Hindlimb muscle (tissue), 1 donor: Measurements from ENCODE around the gene TIRAP. TPM values are rescaled to one million over a fixed set of nuclear protein-coding genes. Genes with fewer than 3 reads are reported as not detected.
A peak's percentile ranks its signal among the peaks of the same experiment; 100 is the strongest.

ENCODE experiments used
- DNase-seq: peaks from one replicate; pipeline ENCODE4 v3.0.0-alpha.2; 2013
- polyA plus RNA-seq: library from polyadenylated mRNA; unstranded; fragments of 120-200 nt; gene quantifications from one replicate; pipeline ENCODE4 v1.2.1, GENCODE V29; 2013; ENCODE audit not compliant: insufficient read length

The TIRAP gene
- polyA plus RNA-seq, 1 donor, result 10.6 TPM

DNA sequence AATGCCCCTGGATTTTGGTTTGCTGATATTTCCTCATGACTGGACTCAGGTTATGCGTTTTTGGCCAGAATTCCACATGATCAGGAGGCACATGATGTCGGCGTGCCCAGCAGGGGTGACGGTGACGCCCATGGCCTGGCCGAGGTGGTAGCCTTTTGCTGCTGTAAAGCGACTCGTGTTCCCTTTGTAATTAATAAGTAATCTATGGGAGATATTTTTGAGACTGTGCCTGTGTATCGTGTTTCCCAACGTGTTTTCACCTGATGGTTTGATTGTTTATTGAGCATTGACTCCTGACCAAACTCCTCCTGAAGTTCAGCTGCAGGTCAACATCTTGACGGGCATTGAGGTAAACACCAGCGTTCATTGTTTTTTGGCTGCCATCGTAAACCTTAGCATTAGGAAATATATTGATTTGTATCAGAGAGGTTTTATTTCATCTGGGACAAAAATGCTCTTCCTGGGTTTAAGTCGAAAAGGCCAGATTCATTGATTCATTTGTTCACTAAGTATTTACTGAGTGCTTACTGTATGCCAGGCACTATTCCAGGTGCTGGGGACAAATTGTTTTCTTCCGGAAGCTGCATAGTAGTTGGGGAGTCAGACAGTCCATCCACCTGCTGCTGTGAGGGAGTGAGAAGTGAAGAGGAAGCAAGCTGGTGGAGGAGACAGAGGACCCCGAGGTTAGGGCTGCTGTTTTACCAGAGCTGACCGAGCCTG, 44.5 kb downstream of the TIRAP start:
- DNase-seq, result no peak

DNA sequence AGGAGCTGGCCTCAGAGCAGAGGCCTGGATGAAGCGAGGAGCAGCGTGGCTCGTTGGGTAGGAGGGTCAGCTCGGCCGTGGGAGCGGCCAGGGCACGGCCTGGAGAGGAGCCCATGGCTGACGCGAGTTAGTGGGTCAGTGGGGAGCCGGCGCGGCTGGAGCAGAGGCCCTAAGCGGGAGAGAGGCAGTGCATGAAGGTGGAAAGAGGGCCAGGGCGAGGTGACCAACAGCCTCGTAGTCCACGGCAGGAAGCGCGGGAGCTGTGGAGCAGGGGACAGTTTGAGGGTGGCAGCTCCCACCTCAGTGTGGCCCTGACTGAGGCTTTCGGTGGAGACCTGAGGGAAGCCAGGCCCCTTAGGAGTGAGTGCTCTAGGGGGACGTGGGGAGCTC, 45.1 kb downstream of the TIRAP start:
- no peak for DNase-seq

DNA sequence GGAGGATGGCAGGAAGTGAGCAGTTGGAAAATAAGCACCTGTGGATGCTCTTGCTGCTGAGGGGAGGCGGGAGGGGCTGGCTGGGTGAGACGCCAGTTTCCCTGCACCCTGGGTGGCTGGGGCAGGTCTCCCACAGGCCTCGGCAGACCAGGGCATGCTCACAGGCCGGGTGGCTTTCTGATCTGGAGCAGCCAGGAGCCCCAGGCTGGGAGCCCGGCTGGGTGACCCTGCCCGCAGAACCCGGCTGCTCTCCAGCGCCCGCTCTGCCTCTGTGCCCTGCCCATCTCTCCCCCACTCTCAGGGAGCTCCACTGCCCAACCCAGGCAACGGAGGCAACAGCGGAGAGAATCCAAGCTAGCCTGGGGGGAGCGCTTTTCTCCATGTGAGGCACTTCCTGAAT, 45.6 kb downstream of the TIRAP start:
- no peak for DNase-seq

DNA sequence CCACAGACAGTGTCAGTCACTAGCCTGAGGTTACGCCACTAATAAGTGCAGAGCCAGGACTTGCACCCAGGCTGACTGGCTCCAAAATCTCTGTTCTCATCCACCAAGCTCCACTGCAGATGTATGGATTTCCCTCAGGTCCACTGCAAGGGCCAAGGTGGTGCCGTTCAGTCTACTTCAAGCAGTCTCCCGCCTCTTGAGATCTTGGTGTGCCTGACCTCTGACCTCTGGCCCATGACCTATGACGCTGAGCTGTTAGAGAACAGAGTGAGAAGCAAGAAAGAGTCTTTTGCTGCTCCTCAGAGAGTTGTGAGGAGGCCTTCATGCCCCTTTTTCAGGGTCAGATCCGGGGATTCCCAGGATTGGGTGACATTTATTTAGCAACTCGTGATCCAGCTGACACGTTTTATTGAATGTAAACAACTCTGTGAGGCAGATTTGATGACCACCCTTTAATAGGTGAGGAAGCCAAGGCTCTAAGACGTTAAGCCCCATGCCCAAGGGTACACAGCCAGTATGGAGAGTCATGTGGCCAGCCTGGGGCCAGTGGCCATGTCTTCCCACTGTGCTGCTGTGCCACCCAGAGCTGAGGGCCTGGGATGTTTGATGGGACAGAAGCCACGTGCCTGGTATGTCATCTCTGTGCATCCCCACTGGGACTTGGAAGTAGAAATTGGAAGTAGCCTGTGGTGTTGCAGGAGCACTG, 46.2 kb downstream of the TIRAP start:
- DNase-seq, result no peak

DNA sequence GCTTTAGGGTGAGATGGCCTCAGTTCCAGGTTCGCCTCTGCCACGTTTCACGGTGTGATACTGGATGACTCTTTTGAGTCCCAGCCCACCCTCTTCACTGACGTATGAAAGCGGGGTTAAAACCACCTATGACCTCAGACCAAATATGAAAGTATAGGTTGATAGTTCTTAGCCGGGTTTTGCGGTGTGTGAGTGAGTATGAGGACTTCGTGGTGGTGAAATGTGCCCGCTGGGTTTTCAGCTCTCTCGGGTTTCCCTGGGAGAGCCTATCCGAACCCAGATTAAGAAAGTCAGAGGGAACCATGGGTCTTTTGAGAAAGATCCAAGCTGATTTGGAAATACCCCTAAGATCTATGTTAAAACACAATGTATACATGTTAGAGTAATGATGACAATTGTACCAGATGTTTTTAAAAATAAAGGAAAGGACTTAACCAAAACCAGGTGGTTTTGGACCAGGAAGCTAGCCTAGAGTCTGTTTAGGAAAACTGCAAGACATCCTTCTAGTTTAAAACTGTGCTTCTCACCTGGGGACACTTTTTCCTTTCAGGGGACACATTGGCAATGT, 46.8 kb downstream of the TIRAP start:
- no peak for DNase-seq

DNA sequence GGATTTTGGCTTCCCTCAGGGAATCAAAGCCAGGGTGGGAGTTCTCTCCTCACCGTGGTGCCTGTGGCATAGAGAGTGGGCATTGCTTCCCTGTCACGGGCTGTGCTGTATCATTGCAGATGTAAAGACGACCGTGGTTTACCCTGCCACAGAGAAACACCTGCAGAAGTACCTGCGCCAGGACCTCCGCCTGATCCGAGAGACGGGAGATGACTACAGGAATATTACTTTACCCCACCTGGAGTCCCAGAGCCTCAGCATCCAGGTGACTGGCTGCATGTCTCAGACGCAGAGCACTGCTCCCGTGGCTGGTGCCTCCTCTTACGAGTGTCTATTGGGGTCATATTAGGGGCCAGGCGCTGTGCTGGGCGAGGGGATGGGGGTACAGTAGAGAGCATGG, 48.4 kb downstream of the TIRAP start:
- no peak for DNase-seq

DNA sequence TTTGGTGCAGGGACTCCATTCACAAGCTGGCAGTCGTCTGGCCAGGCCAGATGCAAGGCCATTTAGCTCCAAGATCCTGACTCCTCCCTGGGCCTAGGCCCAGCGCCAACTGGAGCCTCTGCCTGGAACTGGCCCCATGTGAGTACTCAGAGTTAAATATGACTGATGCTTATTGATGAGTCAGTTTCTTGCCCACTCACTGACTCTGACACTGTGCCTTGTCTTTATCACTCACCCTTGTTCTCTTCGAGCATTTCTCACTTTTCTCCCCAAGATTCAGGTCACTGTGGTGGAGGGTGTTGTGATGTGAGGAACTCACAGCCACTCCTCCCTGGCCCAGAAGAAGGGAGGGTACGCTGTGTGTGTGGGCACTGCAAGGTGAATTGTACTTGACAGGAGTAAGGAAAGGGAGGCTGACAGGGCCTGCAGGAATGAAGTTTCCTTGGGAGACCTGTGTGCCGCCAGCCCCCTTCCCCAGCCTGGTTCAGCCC, 49.4 kb downstream of the TIRAP start:
- DNase-seq, result peak; percentile 47

DNA sequence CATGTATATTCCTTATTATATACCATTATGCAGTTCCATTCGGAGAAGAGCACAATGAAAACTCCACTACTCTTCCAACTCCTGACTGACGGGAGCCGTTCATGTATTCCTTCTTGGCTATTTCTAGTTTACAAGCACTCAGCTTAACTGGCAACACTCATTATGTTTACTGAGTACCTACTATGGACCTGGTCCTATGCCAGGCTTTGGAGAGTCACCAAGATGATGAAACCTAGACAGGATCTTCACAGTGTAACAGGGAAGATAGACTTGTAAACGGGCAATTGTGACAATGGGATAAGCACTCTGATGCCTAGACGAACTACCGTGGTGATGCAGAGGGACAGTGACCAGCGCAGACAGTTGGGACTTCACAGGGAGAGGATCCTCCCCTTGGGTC, 50.2 kb downstream of the TIRAP start:
- no peak for DNase-seq

DNA sequence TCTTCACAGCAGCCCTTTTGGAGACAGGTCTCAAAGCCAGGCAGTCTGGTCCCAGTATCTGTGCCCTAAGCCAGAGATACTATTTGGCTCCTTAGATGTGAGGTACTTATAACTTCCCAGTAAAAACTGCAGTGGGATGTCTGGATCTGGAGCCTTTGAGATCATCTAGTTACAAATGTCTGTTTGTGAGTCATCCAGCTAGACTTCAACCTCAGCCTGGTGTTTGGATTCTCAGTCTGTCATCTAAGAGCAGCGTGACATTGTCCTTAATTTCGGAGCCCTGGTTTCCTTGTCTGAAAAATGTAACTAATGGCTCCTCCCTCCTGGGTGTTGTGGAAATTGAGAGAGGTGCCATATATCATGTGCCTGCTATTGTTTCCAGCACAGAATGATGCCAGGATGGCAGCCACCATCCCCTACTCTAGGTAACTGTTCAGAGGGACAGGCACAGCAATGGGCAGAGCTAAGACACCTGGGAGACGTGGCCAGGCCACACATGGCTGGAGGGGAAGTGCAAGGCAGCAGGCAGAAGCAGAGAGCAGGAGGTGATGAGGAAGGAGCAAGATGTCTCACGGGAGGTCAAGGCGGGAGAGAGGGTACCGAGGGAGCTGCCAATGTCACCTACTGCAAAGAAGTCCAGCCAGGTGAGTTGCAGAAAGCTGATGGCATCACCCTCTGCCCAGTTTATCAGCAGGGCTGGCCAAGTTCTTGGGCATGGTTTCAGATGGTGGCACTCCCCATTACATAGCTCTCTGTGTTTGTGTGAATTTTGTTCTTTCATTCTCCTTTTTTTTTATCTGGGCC, 52.0 kb downstream of the TIRAP start:
- no peak for DNase-seq

DNA sequence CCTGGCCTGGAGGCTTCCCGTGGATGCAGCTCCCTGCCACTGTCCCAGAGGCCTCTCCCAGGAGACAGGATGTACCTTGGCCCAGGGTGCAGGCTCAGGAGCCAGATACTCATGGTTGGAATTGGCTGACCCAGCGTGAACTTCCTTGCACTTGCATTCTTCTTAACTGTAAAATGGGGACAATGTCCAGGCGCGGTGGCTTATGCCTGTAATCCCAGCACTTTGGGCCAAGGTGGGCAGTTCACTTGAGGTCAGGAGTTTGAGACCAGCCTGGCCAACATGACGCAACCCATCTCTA, 52.5 kb downstream of the TIRAP start:
- no peak for DNase-seq

DNA sequence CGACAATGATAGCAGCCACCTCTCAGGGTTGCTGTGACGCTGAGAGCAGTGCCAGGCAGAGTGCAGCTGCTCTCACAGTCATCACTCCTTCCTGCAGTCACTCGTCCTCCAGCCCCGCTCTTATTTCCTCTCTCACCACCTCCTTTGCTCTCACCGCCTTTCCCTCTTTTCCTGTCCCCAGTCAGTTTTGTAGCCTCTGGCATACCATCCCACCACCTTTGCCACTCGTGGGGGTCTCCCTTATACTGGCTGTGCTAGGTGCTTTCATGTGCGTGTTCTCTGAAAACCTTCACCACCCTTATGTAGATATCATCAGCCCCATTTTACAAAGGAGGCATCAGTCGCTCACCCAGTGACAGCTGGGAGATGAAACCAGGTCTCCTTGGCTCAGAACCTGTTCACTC, 53.2 kb downstream of the TIRAP start:
- no peak for DNase-seq

DNA sequence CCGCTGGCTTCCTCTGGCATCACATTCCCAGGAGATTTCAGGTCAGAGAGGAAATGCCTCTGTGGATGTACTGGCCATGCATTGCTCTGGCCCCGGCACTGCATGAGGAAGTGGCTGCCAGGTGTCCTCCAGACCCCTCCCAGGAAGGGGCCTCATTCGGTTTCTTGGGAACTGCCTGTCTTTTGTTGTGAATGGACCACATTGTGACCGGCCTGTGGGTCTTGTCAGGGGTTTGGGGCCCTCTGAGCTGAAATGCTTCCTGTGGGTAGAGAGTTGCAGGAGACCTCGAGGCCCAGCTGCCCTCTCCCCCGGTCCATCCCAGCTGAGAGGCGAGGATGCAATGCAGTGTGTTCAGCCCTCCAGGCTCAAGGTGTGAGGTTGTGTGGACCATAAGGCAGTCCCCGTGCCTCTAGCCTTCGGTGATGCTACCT, 53.8 kb downstream of the TIRAP start:
- no peak for DNase-seq

DNA sequence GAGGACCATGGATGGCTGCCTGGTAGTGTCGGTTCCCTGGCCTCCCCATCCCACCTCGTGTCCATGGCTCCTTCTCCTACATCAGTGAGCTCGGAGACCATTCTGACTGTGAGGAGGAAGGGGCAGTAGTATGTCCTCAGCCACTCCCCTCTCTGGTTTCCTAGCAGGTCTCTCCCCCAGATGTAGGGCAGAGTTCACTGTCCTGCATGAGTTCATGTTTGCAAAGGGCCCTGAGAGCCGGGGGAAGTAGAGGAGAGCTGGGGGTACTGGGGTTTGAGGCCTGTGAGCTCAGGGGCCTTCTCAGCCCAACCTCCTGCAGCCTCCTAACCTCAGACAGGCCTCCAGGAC, 54.2 kb downstream of the TIRAP start:
- no peak for DNase-seq

DNA sequence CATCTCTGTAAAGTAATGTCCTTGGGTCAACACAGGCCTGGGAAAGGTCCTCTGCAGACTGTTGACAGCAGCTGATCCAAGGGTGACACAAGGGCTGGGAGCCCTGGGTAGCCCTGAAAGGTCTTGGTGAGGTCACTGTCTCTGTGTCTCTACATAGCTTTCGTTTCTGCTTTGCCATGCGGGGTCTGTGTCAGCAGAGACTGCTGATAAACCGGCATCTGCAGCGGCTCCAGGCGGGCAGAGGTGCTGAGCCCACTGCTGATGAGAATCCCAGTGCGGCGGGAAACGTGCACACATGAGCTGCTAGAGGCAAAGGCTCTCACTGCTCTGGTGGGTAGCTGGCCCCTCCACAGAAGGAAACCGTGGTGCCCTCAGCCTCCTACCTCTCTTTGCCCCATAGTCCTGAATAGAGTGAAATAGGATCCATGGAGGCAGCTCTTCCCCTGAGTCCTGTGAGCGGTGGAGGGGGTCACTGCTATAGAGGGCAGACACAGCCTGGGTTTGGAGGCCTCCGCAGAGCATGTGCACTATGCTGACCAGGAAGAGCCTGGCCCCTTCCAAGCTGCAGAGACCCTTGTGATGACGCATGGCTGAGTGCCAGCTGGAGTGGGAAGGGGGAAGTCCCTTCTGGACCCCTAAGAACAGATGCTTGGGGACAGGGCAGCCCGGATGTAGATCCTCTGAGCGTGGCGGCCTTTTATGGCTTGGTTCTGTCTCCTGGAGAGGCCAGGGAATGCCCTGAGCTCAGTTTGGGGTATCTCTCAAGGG, 54.8 kb downstream of the TIRAP start:
- DNase-seq, result no peak

DNA sequence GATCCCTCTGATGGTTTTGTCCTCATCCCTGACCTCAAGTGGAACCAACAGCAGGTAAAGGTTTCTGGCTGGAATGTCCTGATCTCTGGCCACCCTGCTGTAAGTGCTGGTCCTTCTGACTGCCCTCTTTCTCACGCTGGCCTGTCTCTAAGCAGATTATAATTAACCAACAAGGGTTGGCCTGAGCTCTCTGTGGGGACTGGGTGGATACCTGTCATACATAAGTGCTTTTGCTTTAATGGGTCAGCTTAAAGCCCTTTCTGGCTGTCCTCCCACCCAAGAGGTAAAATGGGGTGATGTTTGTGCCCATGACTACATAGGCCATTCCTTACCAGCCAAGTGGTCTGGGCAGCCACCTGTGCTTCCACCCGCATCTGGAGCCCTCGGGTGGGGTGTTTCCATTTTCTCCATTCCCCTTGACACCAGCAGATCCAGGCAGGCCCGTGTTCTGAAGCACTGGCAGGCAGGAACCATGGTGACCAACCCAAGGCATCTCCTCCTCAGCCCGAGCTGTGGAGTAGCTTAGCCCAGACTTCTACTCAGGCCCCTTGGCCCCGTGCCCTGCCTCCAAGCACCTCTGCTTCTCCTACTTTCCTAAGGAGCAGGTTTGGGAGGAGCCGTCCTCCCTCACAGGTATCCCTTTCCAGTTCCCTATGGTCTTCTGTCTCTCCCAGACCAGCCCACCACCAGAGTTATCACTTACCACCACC, 55.6 kb downstream of the TIRAP start:
- no peak for DNase-seq

DNA sequence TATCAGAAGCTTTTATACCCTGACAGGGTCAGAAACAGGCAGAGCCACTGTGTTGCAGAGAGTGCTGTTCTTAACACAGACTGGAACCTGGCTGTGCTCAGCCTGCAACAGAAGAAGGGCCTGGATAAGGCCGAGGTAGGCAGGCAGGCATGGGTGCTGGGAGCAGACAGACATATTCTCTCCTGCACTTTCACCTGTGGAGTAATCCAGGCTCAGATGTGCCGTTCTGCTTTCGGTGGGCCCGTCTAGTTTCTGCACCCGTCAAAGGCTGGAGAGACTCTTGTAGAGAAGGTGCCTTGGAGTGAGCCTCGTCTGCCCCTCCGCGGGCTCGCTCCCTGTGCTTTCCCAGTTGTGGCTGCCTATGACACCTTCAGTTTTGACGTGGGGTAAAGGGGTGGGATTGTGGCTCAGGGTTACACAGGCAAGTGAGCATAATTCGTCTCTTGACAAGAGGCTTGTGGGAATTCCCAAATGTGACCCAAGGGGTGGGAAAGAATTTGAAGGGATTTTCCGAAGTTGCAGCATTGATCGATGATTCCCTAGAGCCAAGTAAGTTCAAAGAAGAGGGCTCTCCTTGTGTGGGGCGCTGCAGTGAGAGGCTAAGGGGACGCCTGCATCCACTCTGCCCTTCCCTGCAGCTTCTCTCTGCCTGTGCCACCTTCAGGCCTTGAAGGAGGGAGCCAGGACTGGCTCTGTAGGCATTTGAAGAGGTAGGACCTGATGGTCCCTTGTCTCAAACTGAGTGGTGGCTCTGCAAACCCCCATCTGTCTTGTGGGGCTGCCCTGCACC, 56.4 kb downstream of the TIRAP start:
- DNase-seq, result no peak

DNA sequence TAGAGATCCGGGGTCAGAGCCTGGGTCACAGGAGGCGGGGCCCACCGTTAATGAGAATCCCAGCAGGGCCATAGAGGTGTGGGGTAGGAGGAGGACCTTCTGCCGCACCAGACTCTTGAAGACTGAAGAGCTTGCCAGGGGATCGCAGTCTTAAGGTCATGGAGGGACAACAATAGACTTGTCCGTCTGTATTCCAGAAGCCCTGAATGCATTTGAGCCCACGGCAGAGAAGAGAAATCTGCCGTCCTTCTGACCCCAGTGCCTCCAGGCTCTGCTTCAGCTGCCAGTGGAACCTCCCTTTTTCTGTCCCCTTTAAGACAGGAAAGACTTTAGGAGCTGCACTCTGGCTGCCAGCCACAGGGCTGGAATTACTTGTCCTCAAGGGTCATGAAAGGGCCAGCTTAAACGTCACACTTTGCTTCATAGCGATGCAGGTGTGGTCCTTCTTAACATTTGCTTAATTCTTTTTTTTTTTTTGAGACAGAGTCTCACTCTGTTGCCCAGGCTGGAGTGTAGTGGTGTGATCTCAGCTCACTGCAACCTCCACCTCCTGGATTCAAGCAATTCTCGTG, 57.1 kb downstream of the TIRAP start:
- DNase-seq, result no peak

DNA sequence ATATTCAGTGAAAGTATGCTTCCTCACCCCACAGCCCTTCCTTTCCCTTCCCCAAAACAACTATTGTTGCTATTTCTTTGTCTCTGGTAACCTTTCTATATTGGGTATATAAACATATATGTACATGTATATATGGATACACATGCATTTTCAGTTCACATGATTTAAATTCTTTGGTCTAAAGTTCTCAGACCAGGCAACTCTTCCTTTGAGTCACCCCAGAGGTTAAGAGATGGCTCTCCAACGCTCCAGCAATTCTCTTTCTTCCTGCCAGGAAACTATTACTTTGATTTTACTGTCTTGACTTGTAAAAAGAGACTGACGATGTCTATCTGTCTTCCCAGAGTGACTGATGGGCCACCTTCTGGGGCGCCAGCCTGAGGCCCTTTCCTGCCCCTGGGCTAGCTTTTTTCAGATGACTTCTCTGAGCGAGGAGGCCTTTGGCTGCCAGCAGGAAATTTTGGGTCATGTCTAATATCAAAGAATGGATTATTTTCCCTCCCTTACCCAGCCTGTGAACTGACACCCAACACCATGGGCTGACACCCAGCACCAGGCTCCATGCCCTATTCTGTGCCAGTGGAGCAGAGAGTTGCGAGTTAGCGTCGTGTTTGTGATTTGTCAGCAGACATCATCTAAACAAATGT, 58.2 kb downstream of the TIRAP start:
- DNase-seq, result no peak

DNA sequence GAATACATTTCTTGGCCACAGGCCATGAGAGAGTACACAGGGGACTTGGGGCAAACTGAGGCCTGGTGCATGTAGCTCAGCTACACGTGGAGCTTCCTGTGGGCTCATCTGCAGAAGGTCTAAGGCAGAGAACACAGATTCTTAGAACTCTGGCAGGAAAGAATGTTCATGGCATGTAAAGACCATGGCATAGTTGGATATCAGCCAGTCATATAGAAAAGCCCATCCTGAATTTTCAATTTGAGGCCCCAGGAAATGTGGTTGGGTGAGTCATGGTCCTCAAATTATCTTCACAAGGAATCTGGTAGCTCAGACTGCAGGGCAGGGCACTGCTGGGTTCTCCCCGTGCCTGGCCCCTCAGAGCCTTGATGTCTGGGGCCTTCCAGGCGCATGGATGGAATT, 58.9 kb downstream of the TIRAP start:
- no peak for DNase-seq

DNA sequence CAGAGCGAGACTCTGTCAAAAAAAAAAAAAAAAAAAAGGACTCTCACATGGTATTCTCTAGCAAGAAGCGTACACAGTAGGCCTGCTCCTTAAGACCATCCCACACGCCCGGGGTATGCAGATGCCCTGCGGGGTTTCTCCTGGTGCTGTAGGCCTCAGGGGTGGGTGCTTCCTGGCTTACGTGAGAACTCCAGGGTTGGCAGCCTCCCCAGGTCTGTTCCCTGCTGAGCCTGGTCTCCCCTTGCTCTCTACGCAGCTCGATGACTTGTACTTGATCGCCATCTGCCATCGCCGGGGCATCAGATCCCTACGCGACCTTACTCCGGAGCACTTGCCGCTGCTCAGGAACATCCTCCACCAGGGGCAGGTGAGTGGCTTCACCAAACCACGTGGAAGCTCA, 60.2 kb downstream of the TIRAP start:
- DNase-seq, result no peak
